NCI-H510A (cell line): ENCODE results near the gene LTBP2.
"Not testable (repeated sequence)": the region's sequence is repeated elsewhere in the genome, so short reads cannot be mapped to it uniquely, and the experiment has no call there.

Experiments used
- DNase-seq: peaks from one replicate; lab custom pipeline; 2025; lab: John Stamatoyannopoulos, UW

The LTBP2 gene

DNA sequence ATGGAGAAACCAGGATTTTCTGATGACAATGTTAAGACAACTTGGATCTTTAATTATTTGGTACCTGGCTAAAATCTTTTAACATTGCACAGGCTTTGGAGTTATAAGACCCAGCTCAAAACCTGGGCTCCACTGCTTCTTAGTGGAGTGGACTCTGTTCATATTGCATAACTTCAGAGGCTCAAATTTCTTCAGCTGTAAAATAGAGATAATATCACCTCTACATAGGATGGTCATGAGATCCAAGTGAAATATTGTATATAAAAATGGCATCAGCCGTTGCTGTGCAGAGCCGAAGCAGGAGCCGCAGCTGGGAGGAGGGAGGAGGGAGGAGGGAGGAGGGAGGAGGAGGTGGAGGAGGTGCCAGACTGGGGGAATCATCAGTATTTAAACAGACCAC, 129.5 kb downstream of the LTBP2 start:
- no peak for DNase-seq

DNA sequence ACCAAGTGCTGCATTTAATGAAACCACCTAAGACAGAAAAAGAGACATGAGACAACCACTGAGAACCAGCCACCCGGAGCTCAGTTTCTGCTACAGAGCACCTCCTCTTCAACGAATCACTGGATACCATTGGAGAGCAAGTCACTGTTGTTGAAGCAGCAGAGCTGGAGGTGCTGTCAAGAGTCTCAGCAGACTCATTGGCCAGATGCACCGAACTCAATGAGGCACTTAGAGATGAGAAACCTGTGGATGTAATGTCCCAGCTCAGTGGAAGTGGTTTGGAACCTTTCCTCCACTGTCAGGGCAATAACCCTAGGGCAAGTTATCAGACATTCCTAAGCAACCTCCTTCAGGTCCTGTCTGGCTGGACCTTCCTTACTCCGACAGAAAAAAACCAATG, 132.0 kb downstream of the LTBP2 start:
- DNase-seq: no peak

DNA sequence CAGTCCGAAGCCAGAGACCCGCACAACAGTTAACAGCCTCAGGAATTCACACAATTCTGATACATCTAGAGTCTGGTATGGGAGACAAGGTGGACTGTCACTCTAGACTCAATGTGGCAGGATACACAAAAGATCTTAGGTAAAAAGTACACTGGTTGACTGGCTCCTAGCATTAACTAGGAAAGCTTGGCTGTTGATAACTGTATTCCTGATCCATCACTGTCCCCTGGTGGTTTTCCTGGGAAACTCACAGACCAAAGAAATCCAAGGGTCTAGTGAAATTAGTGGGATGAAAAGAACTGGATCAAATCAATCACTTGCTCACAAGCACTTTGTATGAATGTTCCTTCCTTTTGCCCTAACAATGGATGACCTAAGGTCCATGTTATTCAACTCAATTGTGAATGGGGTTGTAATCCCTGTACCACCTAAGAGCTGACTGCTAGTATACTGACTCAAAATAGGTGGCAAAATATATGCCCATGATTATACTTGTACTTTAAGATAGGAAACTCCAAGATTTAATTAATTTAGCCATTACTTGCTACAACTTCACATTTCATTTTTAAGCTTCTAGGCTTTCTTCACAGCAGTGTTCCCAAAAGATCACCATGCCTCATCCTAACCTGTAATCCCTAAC, 132.9 kb downstream of the LTBP2 start:
- DNase-seq: no peak

DNA sequence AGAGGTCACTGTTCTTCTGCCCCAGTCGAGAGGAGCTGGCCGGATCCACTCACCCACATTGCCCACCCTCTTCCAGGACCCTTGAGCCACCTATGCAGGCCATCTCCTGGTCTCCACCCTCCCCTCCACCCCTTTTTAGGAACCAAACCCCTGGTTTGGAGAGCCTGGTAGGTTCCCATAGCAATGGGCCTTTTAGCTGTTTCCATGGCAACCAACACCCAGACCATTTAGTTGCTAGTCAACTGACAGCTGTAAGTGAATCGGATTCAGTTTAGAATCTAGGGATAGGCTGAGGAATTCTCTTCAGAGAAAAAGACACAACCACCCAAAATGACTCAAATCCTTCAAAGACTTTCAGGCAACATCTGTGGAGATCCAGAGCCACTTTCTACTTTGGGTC, 135.4 kb downstream of the LTBP2 start:
- DNase-seq: no peak

DNA sequence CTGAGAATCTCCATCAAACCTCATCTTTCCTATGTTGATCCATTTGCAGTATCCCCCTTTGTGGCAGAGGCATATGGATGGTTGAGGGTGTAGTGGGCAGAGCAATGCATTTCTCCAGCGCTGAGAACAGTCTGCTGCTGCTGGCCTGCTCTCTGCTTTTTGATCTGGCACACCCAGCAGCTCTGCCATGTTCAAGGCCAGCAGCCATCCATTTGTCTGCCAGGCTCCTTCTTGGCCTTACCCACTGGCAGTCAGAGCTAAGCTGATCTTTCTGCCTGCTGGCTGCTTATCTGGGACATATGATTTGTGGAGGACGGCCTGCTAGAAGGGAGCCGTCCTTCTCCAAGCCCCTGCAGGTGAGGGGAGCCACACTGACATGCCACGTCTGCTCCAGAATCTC, 135.9 kb downstream of the LTBP2 start:
- DNase-seq: no peak

DNA sequence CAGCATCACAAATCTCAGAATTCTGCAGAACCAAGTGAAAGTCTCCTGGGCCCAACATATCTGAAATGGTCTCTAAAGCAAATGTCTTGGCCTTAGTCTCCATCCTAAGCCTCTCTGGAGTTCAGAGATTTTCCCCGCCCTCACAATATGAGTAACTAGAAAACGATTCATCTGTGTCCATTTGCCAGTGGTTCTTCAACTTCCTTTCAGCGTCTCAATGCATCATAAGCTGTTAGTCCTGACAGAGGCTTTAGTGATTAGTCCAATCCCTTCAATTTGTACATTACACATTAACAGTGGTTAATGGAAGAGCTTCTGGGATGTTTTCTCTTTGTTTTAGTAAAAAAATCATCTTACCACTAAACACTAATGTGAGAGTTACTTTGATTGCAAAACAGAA, 136.4 kb downstream of the LTBP2 start:
- no peak for DNase-seq

DNA sequence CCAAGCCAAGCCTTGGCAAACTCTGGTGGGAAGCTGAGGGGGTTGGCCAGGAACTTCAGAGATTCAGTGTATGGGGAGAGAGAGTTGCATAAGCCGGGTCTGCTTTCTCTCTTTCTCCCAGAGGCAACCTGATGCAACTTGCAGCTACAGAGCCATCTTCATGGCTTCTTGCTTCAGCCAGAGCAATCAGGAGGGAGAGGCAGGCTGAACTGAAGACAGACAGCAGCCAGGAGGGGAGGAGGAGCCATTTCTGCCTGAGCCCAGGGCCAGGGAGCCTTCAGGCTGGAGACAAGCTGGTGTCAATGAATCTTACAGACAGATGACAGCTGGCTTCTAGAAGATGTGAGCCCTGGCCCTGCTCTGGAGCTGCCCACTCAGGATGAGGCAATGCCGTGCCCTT, 137.7 kb downstream of the LTBP2 start:
- DNase-seq: no peak

DNA sequence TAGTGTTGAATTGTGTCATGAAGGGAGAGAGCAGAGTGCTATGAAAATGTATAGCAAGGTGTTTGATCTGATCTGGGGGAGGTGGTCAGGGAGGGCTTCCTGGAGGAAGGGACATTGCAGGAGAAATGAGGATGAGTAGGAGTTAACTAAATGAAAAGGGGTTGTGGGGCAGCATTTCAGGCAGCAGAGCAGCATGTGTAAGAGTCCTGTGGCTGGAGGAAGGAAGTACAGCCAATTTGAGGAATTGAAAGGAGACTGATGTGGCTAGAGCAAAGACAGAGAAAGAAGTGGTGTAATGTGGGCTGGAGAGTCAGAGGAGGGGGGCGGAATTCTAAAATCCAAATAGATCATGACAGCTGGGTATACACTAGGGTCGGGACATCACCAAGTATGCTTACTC, 139.4 kb downstream of the LTBP2 start:
- DNase-seq: no peak

DNA sequence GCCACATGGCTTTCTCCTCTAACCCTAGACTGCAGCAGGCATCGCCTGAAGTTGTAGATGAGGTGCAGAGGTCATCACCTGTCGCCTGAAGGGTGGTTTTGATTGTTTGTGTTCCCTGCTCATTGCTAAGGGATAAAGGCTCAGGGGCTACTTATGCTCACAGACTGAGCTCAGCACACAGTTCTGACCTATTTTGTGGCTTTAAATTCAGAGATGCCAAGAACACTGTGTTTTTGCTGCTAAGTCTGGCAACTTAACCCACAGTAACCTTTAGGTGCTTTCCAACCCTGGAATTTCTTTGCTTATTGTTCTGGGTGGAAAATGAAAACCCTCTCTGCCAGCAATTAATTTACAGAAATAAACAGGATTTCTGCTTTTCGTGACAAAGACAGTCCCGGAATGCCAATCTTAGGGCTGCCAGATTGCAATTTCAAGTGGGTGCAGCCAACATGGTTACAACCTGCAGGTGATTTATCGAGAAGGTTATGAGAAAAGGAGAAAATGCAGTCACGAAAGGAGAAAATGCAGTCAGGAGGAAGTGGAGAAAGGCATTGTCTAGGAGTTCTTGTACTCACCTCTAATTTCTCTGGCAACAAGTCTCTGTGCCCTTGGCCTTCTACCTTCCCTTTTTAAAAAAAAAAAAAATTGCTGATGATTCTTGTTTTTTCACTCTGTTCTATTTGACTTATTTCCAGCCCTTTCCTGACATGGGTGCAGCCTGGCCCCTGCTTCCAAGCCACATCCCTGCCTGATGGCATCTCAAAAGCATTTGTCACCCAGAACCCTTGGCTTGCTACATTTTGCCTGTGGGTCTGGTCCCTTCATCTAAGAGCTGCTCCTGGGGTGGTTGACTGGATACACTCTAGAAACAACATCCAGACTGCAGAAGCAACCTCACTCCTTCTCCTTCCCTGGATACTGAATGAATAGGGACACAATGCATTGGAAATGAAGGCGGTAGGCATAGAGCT, 142.2 kb downstream of the LTBP2 start:
- DNase-seq: no peak

DNA sequence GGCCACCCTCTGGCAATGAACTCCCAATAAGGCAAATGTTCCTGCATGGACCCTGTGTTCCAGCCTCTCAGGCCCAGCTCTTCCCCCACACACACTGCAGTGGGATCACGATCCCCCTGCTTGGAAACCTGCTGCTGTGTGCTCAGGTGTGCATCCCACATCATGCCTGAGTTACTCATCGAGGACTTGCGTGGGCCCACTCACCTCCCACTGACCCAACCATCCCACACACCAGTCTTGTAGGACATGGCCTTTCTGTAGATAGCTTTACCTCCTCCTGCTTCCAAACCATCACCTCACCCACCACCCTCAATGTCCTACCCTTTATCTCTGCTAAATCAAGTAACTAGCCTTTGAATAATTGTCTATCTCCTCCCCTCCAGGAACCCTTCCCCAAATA, 143.5 kb downstream of the LTBP2 start:
- no peak for DNase-seq

DNA sequence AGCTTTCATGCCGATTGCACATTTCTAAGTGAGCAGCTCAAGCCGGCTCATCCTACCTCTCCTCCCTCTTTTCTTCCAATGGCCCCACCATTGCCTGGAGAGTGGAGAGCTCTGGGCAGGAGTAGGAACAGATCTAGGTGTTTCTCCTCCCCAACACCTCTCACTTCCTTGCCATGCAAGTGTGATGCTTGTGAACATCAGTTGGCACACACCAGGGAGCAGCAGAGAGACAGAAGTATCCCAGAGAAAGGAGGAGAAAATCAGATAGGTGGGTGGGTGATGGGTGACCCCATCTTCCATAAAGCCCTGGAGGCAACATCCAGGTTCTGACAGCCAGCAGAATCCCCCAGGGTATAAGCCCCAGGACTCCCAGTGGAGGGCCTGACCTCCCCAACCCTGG, 146.7 kb downstream of the LTBP2 start:
- DNase-seq: no peak

DNA sequence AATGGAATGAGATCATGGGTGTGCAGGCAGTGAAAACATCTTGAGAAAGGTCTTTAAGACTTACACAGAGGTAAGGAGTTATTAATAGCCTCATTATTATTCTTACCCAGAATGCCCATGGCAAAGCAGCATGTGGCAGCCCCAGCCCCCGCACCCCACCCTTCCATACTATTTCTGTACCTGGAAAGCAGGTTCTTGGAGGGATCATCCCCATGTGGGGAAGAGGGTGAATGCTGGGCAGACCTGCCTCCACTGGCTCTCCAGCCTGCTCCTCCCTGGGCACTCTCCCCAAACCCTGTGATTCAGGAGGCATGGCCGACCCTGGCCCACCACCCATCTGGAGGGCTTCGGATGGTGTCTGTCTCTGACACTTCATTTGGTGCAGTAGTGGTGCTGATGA, 147.3 kb downstream of the LTBP2 start:
- no peak for DNase-seq

DNA sequence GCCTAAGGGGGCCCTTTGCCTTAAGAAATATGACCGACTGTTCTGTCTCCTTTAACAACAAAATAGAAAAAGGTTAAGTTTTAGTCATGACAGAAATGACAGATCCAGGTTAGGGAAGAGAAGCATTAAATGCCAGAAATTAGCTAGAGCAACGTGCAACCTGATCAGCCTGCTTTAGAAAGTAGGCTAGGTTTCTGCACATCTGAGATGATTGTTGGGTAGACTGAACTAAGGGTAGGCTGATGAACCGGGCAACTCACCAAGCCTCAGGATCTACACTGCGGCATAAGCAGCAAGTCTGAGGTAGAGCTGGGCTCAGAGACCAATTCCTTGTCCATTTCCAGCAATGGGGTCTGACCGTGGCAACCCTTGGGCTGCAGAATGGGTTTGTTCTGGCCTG, 148.3 kb downstream of the LTBP2 start:
- DNase-seq: no peak

DNA sequence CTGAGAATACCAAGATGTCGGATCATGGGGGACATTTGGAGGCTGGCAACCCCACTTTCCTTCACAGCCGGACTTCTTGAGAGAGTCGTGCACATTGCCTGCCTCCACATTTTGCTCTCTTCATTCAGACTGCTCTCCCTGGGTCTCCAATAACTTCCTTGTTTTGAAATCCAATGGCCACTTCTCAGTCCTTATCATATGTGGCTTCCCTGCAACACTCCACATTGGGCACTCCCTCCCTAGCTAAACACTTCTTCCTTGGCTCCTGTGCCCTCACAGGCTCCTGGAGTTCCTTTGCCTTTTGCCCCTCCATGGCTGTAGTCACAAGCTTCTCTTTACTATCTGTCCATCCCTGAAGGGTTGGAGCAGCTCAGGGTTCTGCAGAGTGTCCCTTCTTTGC, 149.0 kb downstream of the LTBP2 start:
- no peak for DNase-seq

DNA sequence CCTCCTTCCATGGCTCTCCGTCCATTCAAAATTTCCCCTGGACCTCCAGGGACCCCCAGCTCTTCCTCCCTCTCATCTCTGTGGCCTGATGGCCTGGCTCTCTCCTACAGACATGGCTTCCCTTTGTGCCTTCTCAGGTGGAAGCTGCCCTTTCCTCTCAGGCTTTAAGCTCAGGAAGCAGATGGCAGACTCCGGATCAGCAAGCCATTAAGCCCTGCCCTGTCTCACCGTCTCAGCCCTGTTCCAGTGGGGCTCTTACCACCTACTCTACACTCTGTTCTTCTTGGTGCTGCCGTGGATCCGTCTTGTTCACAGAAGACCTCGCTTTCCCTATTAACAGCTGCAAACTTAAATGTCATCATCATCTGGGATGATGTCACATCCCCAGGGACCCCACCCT, 152.1 kb downstream of the LTBP2 start:
- DNase-seq: no peak

DNA sequence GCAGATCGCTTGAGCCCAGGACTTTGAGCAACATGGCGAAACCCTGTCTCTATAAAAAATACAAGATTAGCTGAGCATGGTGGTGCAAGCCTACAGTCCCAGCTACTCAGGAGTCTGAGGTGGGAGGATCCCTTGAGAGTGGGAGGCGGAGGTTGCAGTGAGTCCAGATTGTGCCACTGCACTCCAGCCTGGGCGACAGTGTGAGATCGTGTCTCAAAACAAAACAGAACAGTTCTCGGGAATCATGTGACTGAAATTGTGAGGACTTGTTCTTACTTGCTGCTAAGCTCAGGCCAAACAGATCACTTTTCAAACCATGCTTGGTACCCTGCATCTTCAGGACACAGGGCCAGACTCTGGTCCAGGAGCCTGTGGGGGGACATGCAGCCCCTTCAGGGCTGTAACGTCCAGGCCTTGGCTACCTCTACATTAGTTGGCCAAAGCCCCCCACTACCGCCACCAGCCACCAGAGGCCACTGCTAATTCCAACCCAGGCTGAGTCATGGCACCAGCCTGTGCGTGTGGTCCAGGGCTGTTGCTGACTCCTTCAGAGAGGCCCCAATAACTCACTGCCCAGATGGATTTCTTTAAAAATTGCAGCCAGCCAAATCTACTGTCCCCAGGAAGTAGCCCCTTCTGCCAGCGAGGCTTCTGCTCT, 152.6 kb downstream of the LTBP2 start:
- DNase-seq: no peak

DNA sequence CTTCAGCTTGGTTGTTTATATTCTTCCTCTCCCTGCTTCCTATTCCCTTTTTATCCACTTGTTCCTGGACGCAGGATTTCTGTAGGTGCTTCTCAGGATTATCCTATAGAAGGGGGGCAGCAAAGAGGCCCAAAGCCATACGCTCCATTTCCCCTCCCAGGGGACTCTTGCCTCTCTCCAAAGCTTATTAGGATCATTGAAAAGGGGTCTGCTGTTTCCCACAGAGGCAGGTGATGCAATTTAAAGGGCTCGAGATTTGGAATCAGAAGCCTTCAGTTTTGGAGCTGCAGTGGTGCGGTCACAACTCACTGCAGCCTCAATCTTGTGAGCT, 154.5 kb downstream of the LTBP2 start:
- DNase-seq: no peak

DNA sequence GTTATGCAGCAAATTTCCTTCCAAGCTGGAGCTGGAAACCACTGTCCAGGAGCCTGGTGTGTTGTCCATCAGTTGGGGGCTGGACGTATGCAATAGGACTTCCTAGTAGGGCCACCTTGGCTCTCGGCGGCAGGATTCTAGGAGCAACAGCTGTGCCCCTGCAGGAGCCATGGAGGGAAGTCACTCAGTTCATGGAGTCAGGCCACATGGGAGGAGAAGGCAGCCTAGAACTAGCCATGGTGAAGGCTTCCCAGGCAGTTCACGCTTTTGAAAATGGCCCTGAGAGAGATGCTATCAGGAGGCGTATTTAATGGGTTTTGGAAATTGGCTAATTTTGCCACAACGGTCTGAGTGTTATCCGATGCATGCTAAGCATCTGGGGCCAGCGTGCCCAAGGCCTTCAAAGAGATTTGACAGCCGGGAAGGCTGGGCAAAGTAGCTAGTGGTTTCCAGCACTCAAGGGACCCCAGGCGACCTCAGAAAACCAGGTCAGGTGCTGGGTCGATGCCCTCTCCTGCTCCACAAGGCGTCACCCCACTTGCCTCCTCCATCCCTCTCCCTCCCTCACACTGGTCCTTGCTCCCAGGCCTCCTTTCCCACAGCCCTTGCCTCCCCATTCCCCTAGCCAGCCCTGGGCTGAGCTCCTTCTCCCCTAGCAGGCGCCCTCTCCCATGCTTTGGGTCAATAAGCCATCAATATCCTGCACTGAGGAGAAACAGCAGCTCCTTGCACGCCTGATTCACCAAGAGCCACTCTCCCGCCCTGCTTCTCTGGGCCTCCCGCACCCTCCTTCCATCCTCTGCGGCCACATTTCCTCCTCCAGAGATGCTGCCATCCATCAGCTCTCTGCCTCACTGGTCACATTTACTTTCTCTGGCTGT, 155.1 kb downstream of the LTBP2 start:
- DNase-seq: no peak

DNA sequence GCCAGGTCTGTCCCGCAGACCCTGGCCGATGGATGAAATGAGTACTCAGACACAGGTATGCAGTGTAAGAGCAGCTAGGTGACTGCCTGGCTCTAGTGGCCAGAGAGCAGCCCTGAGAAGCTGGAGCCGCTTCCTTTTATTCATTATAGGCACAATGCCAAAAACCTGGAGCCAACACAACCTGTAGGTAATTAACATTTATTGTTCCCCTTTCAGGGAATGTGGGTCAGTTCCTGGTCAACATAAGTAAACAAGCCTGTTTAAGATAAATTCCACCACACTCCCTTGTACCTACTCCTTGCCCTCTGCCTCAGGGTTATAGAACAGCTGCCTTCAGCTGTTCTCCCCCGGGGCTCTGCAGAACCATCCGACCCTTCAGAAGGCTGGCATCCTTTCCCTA, 157.6 kb downstream of the LTBP2 start:
- DNase-seq: not testable (repeated sequence)
